ENCODE measurements around the gene AQP1. TPM values are rescaled to one million over a fixed set of nuclear protein-coding genes. Genes with fewer than 3 reads are reported as not detected.

AQP1 gene
- total RNA-seq, 1 donor from 2014 or later: 284 TPM

Other genes with a start within 250 kb of the AQP1 start
- 0.35 TPM for gene CRHR2, start 229.4 kb upstream of the AQP1 start, total RNA-seq
- 48.1 TPM for gene INMT, start 159.7 kb upstream of the AQP1 start, total RNA-seq
- gene MINDY4, start 140.4 kb upstream of the AQP1 start, total RNA-seq: 3.5 TPM
- gene GHRHR, start 52.1 kb downstream of the AQP1 start, total RNA-seq: not detected
- gene ADCYAP1R1, start 140.5 kb downstream of the AQP1 start, total RNA-seq: 5.8 TPM

Measured in Right ventricle myocardium inferior (tissue), 1 donor.